Measurements from ENCODE around the gene BARHL1.

BARHL1 gene

GRCh38 chr9:132582276-132582785 lies at the start of gene BARHL1:
Gene BARHL1, plus strand, starts transcription at chr9:132582606. Its CDS starts 192 bp downstream, at chr9:132582798.
- Mint-ChIP-seq H3K4me3 (peak within 1 kb of the TSS; percentile 75), H3K27ac (peak within 1 kb of the TSS; percentile 82), H3K4me1 (peaks cover 13% of the 10 kb centered on the region), H3K36me3 (peaks cover 2% of the 10 kb centered on the region), H3K27me3 (peaks cover 56% of the 10 kb centered on the region), H3K9me3 (no peaks in the 10 kb centered on the region)

GRCh38 chr9:132534832-132535231 lies 47.6 kb upstream of the BARHL1 start:
- no peak overlapping the region for H3K4me3 Mint-ChIP-seq
- H3K27ac Mint-ChIP-seq, result no peak overlapping the region
- peaks cover 4% of the 10 kb centered on the region for H3K36me3 Mint-ChIP-seq
- peaks cover 12% of the 10 kb centered on the region for H3K27me3 Mint-ChIP-seq
- peaks cover 9% of the 10 kb centered on the region for H3K9me3 Mint-ChIP-seq
- no peaks in the 10 kb centered on the region for H3K4me1 Mint-ChIP-seq

GRCh38 chr9:132536124-132536523 lies 46.3 kb upstream of the BARHL1 start:
- H3K9me3 Mint-ChIP-seq, result peaks cover 9% of the 10 kb centered on the region
- H3K4me1 Mint-ChIP-seq, result no peaks in the 10 kb centered on the region
- no peak overlapping the region for H3K4me3 Mint-ChIP-seq
- H3K27ac Mint-ChIP-seq, result no peak overlapping the region
- H3K27me3 Mint-ChIP-seq, result peaks cover 8% of the 10 kb centered on the region
- H3K36me3 Mint-ChIP-seq, result peaks cover 4% of the 10 kb centered on the region

GRCh38 chr9:132537352-132537751 lies 45.1 kb upstream of the BARHL1 start:
- Mint-ChIP-seq H3K4me1 (no peaks in the 10 kb centered on the region), H3K4me3 (no peak overlapping the region), H3K9me3 (peaks cover 9% of the 10 kb centered on the region), H3K36me3 (peaks cover 4% of the 10 kb centered on the region), H3K27me3 (peaks cover 4% of the 10 kb centered on the region), H3K27ac (no peak overlapping the region)

- Mint-ChIP-seq H3K36me3 (peaks cover 4% of the 10 kb centered on the region), H3K27me3 (peaks cover 3% of the 10 kb centered on the region), H3K4me1 (no peaks in the 10 kb centered on the region), H3K27ac (no peak overlapping the region), H3K9me3 (peaks cover 9% of the 10 kb centered on the region), H3K4me3 (no peak overlapping the region)
These were observed 44.3 kb upstream of the BARHL1 start for GRCh38 chr9:132538071-132538470.

GRCh38 chr9:132539096-132539495 lies 43.3 kb upstream of the BARHL1 start:
- Mint-ChIP-seq H3K36me3 (peaks cover 4% of the 10 kb centered on the region), H3K27me3 (peaks cover 3% of the 10 kb centered on the region), H3K4me3 (no peak overlapping the region), H3K9me3 (peaks cover 9% of the 10 kb centered on the region), H3K4me1 (no peaks in the 10 kb centered on the region), H3K27ac (no peak overlapping the region)

GRCh38 chr9:132541051-132541450 lies 41.4 kb upstream of the BARHL1 start:
- Mint-ChIP-seq H3K36me3 (peaks cover 2% of the 10 kb centered on the region), H3K4me1 (no peaks in the 10 kb centered on the region), H3K27me3 (peaks cover 6% of the 10 kb centered on the region), H3K9me3 (no peaks in the 10 kb centered on the region), H3K27ac (no peak overlapping the region), H3K4me3 (no peak overlapping the region)

- H3K27me3 Mint-ChIP-seq, result peaks cover 7% of the 10 kb centered on the region
- H3K4me3 Mint-ChIP-seq, result no peak overlapping the region
- H3K4me1 Mint-ChIP-seq, result no peaks in the 10 kb centered on the region
- H3K27ac Mint-ChIP-seq, result no peak overlapping the region
- no peaks in the 10 kb centered on the region for H3K9me3 Mint-ChIP-seq
- no peaks in the 10 kb centered on the region for H3K36me3 Mint-ChIP-seq
These were observed 40.3 kb upstream of the BARHL1 start for GRCh38 chr9:132541870-132542830.

- H3K4me1 Mint-ChIP-seq, result no peaks in the 10 kb centered on the region
- H3K36me3 Mint-ChIP-seq, result no peaks in the 10 kb centered on the region
- H3K27ac Mint-ChIP-seq, result no peak overlapping the region
- H3K27me3 Mint-ChIP-seq, result peaks cover 10% of the 10 kb centered on the region
- no peak overlapping the region for H3K4me3 Mint-ChIP-seq
- H3K9me3 Mint-ChIP-seq, result no peaks in the 10 kb centered on the region
These were observed 39.2 kb upstream of the BARHL1 start for GRCh38 chr9:132543251-132543650.

- no peaks in the 10 kb centered on the region for H3K36me3 Mint-ChIP-seq
- H3K4me1 Mint-ChIP-seq, result no peaks in the 10 kb centered on the region
- no peak overlapping the region for H3K27ac Mint-ChIP-seq
- no peak overlapping the region for H3K4me3 Mint-ChIP-seq
- H3K27me3 Mint-ChIP-seq, result peaks cover 10% of the 10 kb centered on the region
- no peaks in the 10 kb centered on the region for H3K9me3 Mint-ChIP-seq
These were observed 38.4 kb upstream of the BARHL1 start for GRCh38 chr9:132543960-132544359.

- Mint-ChIP-seq H3K27me3 (peaks cover 10% of the 10 kb centered on the region), H3K4me1 (no peaks in the 10 kb centered on the region), H3K27ac (no peak overlapping the region), H3K4me3 (no peak overlapping the region), H3K36me3 (no peaks in the 10 kb centered on the region), H3K9me3 (no peaks in the 10 kb centered on the region)
These were observed 36.8 kb upstream of the BARHL1 start for GRCh38 chr9:132545578-132545977.

GRCh38 chr9:132546148-132547051 lies 36.0 kb upstream of the BARHL1 start:
- no peak overlapping the region for H3K4me3 Mint-ChIP-seq
- H3K36me3 Mint-ChIP-seq, result no peaks in the 10 kb centered on the region
- H3K4me1 Mint-ChIP-seq, result no peaks in the 10 kb centered on the region
- H3K27ac Mint-ChIP-seq, result no peak overlapping the region
- peaks cover 10% of the 10 kb centered on the region for H3K27me3 Mint-ChIP-seq
- H3K9me3 Mint-ChIP-seq, result no peaks in the 10 kb centered on the region

GRCh38 chr9:132547052-132547431 lies 35.4 kb upstream of the BARHL1 start:
- Mint-ChIP-seq H3K36me3 (no peaks in the 10 kb centered on the region), H3K27me3 (peaks cover 10% of the 10 kb centered on the region), H3K4me3 (no peak overlapping the region), H3K4me1 (no peaks in the 10 kb centered on the region), H3K9me3 (no peaks in the 10 kb centered on the region), H3K27ac (no peak overlapping the region)

- H3K4me3 Mint-ChIP-seq, result no peak overlapping the region
- peaks cover 10% of the 10 kb centered on the region for H3K27me3 Mint-ChIP-seq
- no peak overlapping the region for H3K27ac Mint-ChIP-seq
- no peaks in the 10 kb centered on the region for H3K36me3 Mint-ChIP-seq
- no peaks in the 10 kb centered on the region for H3K9me3 Mint-ChIP-seq
- H3K4me1 Mint-ChIP-seq, result no peaks in the 10 kb centered on the region
These were observed 35.0 kb upstream of the BARHL1 start for GRCh38 chr9:132547436-132547835.

- Mint-ChIP-seq H3K36me3 (no peaks in the 10 kb centered on the region), H3K4me1 (no peaks in the 10 kb centered on the region), H3K4me3 (no peak overlapping the region)
These were observed 34.3 kb upstream of the BARHL1 start for GRCh38 chr9:132547976-132548730.

More at GRCh38 chr9:132547976-132548730, 34.3 kb upstream of the BARHL1 start:
- H3K9me3 Mint-ChIP-seq, result no peaks in the 10 kb centered on the region
- H3K27ac Mint-ChIP-seq, result no peak overlapping the region
- H3K27me3 Mint-ChIP-seq, result peaks cover 10% of the 10 kb centered on the region
